Measurements from ENCODE around the gene CACNG7.

Gene CACNG7

GRCh38 chr19:53873773-53874605 is 35.1 kb upstream of the CACNG7 start:
- Histone ChIP-seq H3K27me3 (ENCODE audit: insufficient read depth, insufficient read length) (no peaks in the 10 kb centered on the region), H3K4me3 (ENCODE audit: insufficient read length, low read depth) (no peak overlapping the region), H3K4me1 (ENCODE audit: insufficient read depth, insufficient read length) (no peaks in the 10 kb centered on the region)

DNA sequence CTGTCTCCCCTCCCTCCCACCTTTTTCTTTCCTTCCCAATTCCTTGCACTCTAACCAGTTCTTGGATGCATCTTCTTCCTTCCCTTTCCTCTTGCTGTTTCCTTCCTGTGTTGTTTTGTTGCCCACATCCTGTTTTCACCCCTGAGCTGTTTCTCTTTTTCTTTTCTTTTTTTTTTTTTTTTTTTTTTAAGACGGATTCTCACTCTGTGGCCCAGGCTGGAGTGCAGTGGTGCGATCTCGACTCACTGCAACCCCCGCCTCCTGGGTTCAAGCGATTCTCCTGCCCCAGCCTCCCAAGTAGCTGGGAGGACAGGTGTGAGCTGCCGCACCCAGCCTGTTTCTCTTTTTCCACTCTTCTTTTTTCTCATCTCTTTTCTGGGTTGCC is 34.5 kb upstream of the CACNG7 start:
- no peak overlapping the region for H3K9ac ChIP-seq (ENCODE audit: insufficient read length, low read depth)
- no peak for DNase-seq (ENCODE audit: low read depth, low spot score)
- peaks cover 49% of the 10 kb centered on the region for H3K36me3 ChIP-seq (ENCODE audit: insufficient read depth, insufficient read length, low read length)
- H3K27me3 ChIP-seq (ENCODE audit: insufficient read depth, insufficient read length): no peaks in the 10 kb centered on the region
- H3K4me1 ChIP-seq (ENCODE audit: insufficient read depth, insufficient read length): no peaks in the 10 kb centered on the region
- TF ChIP-seq SUZ12 (IDR thresholded peaks at IDR 0.05; ENCODE audit: extremely low read depth, insufficient read depth, insufficient read length) (no peak), ZNF274 (IDR thresholded peaks at IDR 0.05; ENCODE audit: low read depth, low read length) (no peak), YY1 (IDR thresholded peaks at IDR 0.05; ENCODE audit: insufficient read depth, insufficient read length) (no peak)
- no peak overlapping the region for H3K4me3 ChIP-seq (ENCODE audit: insufficient read length, low read depth)
- H3K9me3 ChIP-seq (ENCODE audit: insufficient read depth, low read length): no peaks in the 10 kb centered on the region

More at GRCh38 chr19:53873773-53874605, 35.1 kb upstream of the CACNG7 start:
- DNase-seq (ENCODE audit: low read depth, low spot score): no peak
- TF ChIP-seq SUZ12 (IDR thresholded peaks at IDR 0.05; ENCODE audit: extremely low read depth, insufficient read depth, insufficient read length): no peak
- TF ChIP-seq ZNF274 (IDR thresholded peaks at IDR 0.05; ENCODE audit: low read depth, low read length): no peak
- no peak for TF ChIP-seq YY1 (IDR thresholded peaks at IDR 0.05; ENCODE audit: insufficient read depth, insufficient read length)
- Histone ChIP-seq H3K9me3 (ENCODE audit: insufficient read depth, low read length) (no peaks in the 10 kb centered on the region), H3K36me3 (ENCODE audit: insufficient read depth, insufficient read length, low read length) (peaks cover 49% of the 10 kb centered on the region), H3K9ac (ENCODE audit: insufficient read length, low read depth) (no peak overlapping the region)

GRCh38 chr19:53875602-53876325 is 33.3 kb upstream of the CACNG7 start:
- H3K4me1 ChIP-seq (ENCODE audit: insufficient read depth, insufficient read length): peaks cover under 1% of the 10 kb centered on the region
- no peak overlapping the region for H3K9ac ChIP-seq (ENCODE audit: insufficient read length, low read depth)
- no peaks in the 10 kb centered on the region for H3K9me3 ChIP-seq (ENCODE audit: insufficient read depth, low read length)
- H3K27me3 ChIP-seq (ENCODE audit: insufficient read depth, insufficient read length): peaks cover 11% of the 10 kb centered on the region
- no peak overlapping the region for H3K4me3 ChIP-seq (ENCODE audit: insufficient read length, low read depth)
- peaks cover 44% of the 10 kb centered on the region for H3K36me3 ChIP-seq (ENCODE audit: insufficient read depth, insufficient read length, low read length)
- TF ChIP-seq SUZ12 (IDR thresholded peaks at IDR 0.05; ENCODE audit: extremely low read depth, insufficient read depth, insufficient read length) (no peak), YY1 (IDR thresholded peaks at IDR 0.05; ENCODE audit: insufficient read depth, insufficient read length) (no peak), ZNF274 (IDR thresholded peaks at IDR 0.05; ENCODE audit: low read depth, low read length) (no peak)
- no peak for DNase-seq (ENCODE audit: low read depth, low spot score)

- peaks cover 35% of the 10 kb centered on the region for H3K36me3 ChIP-seq (ENCODE audit: insufficient read depth, insufficient read length, low read length)
- H3K9ac ChIP-seq (ENCODE audit: insufficient read length, low read depth): no peak overlapping the region
- H3K4me1 ChIP-seq (ENCODE audit: insufficient read depth, insufficient read length): peaks cover 2% of the 10 kb centered on the region
- no peak for TF ChIP-seq YY1 (IDR thresholded peaks at IDR 0.05; ENCODE audit: insufficient read depth, insufficient read length)
- TF ChIP-seq ZNF274 (IDR thresholded peaks at IDR 0.05; ENCODE audit: low read depth, low read length): no peak
- no peak for TF ChIP-seq SUZ12 (IDR thresholded peaks at IDR 0.05; ENCODE audit: extremely low read depth, insufficient read depth, insufficient read length)
- H3K9me3 ChIP-seq (ENCODE audit: insufficient read depth, low read length): no peaks in the 10 kb centered on the region
- no peak overlapping the region for H3K4me3 ChIP-seq (ENCODE audit: insufficient read length, low read depth)
- peaks cover 15% of the 10 kb centered on the region for H3K27me3 ChIP-seq (ENCODE audit: insufficient read depth, insufficient read length)
- DNase-seq (ENCODE audit: low read depth, low spot score): no peak
Observed at GRCh38 chr19:53876651-53877224, 32.3 kb upstream of the CACNG7 start.

GRCh38 chr19:53877361-53877766 is 31.7 kb upstream of the CACNG7 start:
- H3K4me1 ChIP-seq (ENCODE audit: insufficient read depth, insufficient read length): peaks cover 2% of the 10 kb centered on the region
- H3K27me3 ChIP-seq (ENCODE audit: insufficient read depth, insufficient read length): peaks cover 15% of the 10 kb centered on the region
- no peak for DNase-seq (ENCODE audit: low read depth, low spot score)
- no peaks in the 10 kb centered on the region for H3K9me3 ChIP-seq (ENCODE audit: insufficient read depth, low read length)
- peaks cover 33% of the 10 kb centered on the region for H3K36me3 ChIP-seq (ENCODE audit: insufficient read depth, insufficient read length, low read length)
- TF ChIP-seq ZNF274 (IDR thresholded peaks at IDR 0.05; ENCODE audit: low read depth, low read length) (no peak), YY1 (IDR thresholded peaks at IDR 0.05; ENCODE audit: insufficient read depth, insufficient read length) (no peak), SUZ12 (IDR thresholded peaks at IDR 0.05; ENCODE audit: extremely low read depth, insufficient read depth, insufficient read length) (no peak)
- no peak overlapping the region for H3K9ac ChIP-seq (ENCODE audit: insufficient read length, low read depth)
- no peak overlapping the region for H3K4me3 ChIP-seq (ENCODE audit: insufficient read length, low read depth)

DNA sequence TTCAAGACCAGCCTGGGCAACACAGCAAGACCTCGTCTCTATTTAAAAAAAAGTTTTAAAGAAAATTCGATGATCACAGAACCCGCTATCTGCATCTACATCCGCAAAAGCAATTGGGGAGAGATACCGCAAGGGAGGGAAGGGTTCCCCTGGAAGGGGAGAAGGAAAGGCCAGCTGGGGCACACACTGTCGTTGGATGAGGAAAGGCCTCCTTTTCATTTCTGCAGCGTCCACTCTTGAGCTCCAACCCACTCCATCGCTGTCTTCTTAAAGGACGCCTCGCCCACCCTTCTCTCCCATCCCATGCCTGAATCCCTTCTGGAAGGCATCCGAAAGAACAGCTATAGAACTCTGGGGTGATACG is 30.3 kb upstream of the CACNG7 start:
- Histone ChIP-seq H3K36me3 (ENCODE audit: insufficient read depth, insufficient read length, low read length) (peaks cover 22% of the 10 kb centered on the region), H3K4me1 (ENCODE audit: insufficient read depth, insufficient read length) (peaks cover 5% of the 10 kb centered on the region), H3K27me3 (ENCODE audit: insufficient read depth, insufficient read length) (peaks cover 25% of the 10 kb centered on the region), H3K9ac (ENCODE audit: insufficient read length, low read depth) (peak overlapping the region; percentile 92), H3K9me3 (ENCODE audit: insufficient read depth, low read length) (no peaks in the 10 kb centered on the region), H3K4me3 (ENCODE audit: insufficient read length, low read depth) (peak overlapping the region; percentile 71)
- no peak for DNase-seq (ENCODE audit: low read depth, low spot score)
- TF ChIP-seq SUZ12 (IDR thresholded peaks at IDR 0.05; ENCODE audit: extremely low read depth, insufficient read depth, insufficient read length): no peak
- TF ChIP-seq YY1 (IDR thresholded peaks at IDR 0.05; ENCODE audit: insufficient read depth, insufficient read length): no peak
- no peak for TF ChIP-seq ZNF274 (IDR thresholded peaks at IDR 0.05; ENCODE audit: low read depth, low read length)

Measured in NT2/D1 (cell line).